ENCODE measurements around the gene HRH1.
"Not testable (repeated sequence)": the region's sequence is repeated elsewhere in the genome, so short reads cannot be mapped to it uniquely, and the experiment has no call there.

The HRH1 gene

GRCh38 chr3:11144996-11145395 is 9.3 kb upstream of the HRH1 start:
- DNase-seq, result no peak

DNA sequence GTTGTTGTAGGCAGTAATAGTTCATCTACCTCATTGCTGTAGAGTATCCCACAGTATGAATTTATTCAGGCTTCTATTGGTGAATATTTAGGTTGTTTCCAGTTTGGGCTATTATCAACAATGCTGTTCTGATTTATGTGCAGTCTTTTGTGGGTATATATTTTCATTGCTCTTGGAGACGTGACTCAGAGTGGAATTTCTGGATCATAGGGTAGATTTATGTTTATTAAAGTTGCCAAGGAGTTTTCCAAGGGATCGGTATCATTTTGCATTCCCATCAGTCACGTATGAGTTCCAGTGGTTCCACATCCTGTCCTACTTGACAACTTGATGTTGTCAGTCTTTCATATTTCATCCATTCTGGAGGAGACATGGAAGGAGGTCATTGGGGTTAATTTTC is 8.4 kb upstream of the HRH1 start:
- no peak for DNase-seq

- no peak for DNase-seq
Measured at GRCh38 chr3:11146773-11147660, 7.3 kb upstream of the HRH1 start.

DNA sequence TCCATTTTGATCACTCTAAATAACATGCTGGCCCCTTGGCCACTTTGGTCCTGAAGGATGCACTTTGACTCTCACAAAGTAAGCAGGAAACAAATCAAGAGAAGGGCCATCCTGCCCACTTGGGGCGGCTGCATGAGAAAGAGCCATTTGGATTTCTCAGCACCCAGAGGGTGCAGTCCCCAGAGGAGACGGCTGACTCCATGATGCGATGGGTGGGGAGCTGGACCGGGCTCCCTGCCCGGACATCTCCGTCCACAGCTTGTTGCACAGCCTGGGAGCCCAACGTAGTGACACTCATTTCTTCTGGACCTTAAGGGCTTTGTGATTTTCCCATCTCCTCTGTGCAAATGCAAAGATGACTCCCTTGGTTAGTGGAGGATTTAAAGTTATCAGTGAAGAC is 4.0 kb upstream of the HRH1 start:
- no peak for DNase-seq

- DNase-seq, result no peak
Measured at GRCh38 chr3:11152301-11152700, 2.0 kb upstream of the HRH1 start.

DNA sequence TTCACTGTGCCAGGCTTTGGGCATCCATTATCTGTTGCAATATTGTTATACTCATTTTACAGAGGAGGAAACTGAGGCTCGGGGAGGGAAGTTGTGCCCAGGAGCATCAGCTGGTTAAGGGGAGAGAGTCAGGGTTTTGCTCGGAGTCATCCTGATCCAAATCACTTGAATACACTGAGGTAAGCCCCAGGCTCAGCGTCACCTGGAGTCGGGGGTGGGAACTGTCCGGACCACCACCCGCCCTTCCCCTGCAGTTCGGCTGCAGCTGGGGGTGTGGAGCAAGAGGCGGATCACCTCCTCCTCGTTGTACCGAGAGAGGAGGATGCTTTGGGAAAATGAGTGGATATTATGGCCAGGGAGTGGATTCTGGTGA is 646 bp downstream of the HRH1 start:
- no peak for DNase-seq

DNA sequence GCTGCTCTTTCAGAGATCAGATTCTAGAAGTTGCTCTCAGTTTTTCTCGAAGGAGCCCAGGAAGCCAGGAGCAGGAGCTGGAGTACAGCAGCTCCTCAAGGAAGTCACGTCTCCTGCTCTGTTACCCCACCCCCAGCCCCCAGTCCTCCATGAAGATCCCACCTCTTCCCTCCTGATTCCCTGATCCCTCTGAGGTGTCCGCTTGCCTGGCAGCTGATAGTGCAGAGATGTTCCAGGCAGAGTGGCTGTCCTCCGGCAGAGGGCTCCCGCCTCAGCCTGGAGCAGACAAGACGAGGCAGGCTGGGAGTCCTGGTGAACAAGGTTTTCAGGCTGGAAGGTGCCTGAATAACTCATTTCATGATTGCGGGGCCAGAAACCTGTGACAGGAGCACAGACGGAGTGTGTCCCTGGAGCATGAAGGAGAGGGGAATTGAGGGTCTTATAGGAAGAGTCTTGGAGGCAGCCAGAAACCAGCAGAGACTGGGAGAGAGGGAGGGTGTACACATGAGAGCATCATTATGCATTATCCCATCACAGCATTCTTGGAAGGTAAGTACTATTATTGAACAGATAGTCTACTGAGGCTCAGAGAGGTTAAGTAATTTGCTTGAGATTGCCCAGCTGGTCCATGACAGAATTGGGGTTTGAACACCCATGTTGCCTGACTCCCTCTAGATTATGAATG is 1.2 kb downstream of the HRH1 start:
- DNase-seq, result peak; percentile 18

GRCh38 chr3:11156026-11156410 is 1.7 kb downstream of the HRH1 start:
- no peak for DNase-seq

DNA sequence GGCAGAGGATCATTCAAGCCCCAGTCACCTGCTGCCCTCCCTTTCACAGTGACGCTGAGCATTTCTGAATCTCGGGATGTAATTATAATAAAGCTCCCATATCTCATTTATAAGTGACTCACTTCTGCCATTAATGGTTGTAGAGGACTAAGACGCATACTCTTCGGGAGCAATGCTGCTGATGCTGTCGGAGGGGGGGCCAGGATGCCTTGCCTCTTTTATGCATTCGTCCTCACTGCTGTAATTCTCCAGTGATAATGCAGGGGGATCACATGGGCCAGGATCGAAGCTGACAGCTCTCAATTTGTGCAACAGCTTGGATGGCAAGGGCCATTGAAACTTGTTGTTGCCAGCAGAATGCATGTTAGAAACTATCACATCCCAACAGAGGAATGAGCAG is 3.1 kb downstream of the HRH1 start:
- no peak for DNase-seq

DNA sequence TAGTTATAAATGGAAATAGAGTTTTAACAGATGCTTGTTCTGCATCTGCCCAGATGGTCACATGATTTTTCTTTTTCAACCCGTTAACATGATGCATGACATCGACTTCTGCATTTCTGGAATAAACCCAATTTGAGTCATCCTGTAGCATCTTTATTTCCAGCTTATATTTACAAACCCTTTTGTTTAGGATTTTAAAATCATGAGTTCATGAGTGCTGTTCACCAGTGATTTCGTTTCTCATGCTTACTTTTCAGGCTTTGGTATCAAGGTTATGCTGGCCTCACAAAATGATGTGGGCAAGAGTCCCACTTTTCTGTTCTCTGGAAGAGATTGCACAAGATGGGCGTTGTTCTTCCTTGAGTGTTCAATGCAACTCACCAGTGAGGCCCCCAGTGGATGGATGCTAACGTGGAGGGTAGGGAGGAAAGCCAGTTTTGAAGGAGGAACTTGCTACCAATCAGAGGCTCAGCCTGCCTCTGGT is 5.2 kb downstream of the HRH1 start:
- no peak for DNase-seq

- no peak for DNase-seq
Measured at GRCh38 chr3:11161666-11162065, 7.4 kb downstream of the HRH1 start.

- no peak for DNase-seq
Measured at GRCh38 chr3:11162401-11163345, 8.4 kb downstream of the HRH1 start.

DNA sequence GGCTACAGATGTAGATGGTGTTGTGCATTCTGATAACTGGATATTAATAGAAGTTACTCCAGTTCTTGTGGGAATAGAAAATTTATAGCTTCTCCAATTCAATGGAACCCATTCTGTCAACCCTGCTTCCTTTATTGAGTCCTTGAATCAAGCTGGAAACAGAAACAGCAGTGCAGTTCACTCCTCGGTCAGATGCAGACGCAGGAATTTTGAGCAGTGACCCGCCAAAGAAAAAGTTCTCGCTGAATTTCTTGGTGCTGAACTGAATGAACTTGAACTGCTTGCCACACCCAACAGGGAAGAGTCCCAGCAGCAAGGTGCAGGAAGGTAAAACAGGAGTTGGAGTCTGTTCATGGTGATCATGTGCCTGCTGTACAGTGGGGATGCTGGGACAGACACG is 10.3 kb downstream of the HRH1 start:
- no peak for DNase-seq

DNA sequence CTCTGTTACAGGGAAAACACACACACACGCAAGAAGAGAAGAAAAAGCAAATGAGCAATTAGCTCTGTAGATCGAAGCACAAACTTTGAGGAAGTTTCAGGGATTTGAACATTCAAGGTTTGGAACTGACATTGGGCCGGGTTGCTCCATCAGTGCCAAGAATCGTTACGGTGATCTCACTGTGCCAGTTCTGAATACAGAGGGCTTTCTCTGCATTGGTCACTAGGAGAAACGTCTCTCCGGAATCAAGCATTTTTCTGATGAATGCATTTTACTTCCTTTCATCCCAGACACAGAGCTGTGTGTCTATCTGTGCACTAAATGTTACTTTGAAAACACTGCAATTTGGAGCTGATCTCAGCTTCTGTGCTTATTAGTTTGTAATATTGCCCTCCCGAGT is 11.2 kb downstream of the HRH1 start:
- DNase-seq, result no peak

DNA sequence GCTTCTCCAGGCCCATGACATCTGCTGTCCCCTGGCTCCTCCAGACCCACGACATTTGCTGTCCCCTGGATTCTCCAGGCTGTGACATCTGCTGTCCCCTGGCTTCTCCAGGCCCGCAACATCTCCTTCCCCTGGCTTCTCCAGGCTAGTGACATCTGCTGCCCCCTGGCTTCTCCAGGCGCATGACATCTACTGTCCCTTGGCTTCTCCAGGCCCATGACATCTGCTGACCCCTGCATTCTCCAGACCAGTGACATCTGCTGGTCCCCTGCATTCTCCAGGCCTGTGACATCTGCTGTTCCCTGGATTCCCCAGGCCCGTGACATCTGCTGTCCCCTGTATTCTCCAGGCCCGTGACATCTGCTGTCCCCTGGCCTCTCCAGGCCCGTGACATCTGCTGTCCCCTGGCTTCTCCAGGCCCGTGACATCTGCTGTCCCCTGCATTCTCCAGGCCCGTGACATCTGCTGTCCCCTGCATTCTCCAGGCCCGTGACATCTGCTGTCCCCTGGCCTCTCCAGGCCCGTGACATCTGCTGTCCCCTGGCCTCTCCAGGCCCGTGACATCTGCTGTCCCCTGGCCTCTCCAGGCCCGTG is 12.6 kb downstream of the HRH1 start:
- not testable (repeated sequence) for DNase-seq

GRCh38 chr3:11167590-11167989 is 13.3 kb downstream of the HRH1 start:
- no peak for DNase-seq

- DNase-seq, result no peak
Measured at GRCh38 chr3:11168406-11168805, 14.1 kb downstream of the HRH1 start.

DNA sequence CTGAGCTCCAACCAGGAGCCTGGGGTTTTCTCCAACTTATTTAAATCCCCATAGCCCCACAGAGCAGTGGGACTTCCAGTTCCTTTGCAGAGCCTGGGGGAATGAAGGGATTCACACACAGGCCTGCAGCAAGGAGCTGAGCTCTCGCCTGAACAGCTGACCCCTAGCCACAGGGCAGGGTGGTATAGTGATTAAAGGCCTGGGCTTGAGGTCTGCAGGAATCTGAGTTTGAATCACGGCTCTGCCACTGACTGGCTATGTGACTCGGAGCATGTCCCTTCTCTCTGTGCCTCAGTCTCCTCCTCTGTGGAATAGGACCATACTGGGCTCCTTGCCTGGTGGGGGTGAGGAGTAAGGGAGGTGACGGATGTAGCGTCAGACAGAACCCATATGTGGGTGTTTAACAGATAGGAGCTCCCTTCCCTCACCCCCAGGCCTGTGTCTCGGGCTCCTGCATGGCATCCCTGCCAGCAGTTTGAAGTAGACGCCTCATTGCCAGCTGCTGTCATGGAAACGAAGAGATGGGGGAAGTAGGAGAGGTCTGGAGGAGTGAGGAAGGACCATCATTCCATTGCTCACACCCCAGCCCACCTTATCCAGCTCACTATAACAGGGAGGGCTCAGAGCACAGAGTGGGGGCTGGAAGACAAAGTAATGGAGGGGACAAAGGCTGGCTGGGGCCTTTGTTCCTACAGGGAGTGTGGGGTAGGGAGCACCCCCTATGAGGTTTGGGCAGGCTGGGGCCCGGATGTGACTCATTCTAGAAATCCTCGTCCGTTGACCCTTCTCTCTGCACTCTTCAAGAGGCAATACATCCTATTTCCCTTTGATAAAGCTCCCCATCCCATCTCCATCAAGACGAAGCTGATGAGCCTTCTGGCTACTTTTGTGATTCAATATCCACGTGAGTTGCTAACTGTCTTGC is 14.8 kb downstream of the HRH1 start:
- no peak for DNase-seq

DNA sequence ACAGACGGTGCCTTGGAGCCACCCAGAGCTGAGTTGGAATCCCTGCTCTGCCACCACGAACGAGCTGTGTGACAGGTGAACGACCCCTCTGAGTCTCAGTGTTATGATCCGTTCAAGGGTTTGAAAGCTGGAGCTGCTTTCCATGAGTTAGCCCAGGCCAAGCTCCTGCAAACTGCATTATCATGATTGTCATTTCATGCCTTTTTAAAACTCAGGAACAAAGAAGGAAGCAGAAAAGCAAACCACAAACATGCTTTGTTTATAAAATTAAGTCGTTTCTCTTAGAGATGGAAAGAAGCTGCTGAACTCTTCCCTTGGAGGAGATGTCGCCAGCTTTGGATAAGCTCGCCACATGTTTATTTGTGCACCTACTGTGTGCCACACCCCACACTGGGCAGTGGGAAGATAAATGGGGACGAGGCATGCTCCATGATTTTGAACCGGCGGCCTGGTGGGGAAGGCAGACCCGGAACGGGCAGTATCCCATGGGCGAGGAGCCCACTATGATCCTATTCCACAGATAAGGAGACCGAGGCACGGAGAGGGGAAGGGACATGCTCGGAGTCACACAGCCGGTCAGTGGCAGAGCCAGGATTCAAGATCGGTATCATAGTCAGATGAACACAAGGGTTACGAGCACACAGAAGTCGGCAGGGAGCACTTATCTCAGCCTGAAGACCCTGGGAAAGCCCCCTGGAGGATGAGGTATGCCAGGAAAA is 15.9 kb downstream of the HRH1 start:
- DNase-seq, result no peak

- no peak for DNase-seq
Measured at GRCh38 chr3:11172096-11172690, 17.9 kb downstream of the HRH1 start.

All from stimulated activated CD4-positive, alpha-beta T cell treated with anti-CD3 and anti-CD28 coated beads, Interleukin-4, amount 100 ng/mL, for 1 hour (primary cell).